NOMO-1 treated with dmso at 0.1 percent for 144 hours (cell line): ENCODE measurements around the gene PACSIN1.

Experiments used
- DNase-seq: peaks from one replicate; lab custom pipeline; 2025; ENCODE audit not compliant: unreplicated experiment; lab: John Stamatoyannopoulos, UW

Gene PACSIN1

DNA sequence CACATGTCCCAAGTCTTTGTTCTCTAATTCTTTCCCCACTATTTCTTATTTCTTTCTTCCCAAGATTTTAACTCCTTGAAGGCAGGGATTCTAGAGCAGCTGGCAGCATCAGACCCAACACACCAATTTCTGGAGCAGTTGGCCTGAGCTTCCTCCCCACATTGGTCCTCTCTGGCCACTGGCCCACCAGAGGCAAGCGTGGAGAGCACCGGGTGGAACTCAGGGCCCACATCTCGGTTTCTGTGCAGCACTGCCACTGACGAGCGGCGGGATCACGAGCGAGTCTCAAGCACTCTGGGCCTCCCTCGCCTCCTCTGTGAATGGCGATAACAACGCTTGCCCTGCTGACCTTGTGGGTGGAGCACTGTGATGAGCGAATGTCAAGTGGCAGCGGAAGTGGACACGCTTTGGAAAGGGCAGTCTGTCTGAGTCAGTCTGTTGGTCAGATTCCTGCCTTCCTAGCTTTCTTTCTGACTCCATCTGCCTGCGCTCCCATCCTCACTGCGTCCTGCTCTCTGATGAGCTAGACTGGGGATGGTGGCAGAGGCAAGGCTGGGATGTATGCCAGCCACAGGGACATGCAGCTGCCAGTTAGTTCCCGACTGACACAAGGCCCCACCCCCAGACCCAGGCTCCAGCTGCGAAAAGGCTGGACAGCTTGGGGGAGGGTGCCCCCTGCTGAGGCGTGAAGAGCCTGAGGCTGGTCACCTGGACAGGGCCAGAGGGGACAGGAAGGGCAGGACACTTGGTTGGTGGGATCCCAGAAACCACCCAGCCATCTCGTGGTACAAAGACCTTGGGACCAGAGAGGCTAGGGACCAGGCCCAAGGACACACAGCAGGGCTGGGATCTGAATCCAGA is 94.7 kb downstream of the PACSIN1 start:
- DNase-seq, result no peak

- DNase-seq, result no peak
These were observed 95.3 kb downstream of the PACSIN1 start for GRCh38 chr6:34561227-34561530.

- DNase-seq, result no peak
These were observed 96.5 kb downstream of the PACSIN1 start for GRCh38 chr6:34562350-34562749.

DNA sequence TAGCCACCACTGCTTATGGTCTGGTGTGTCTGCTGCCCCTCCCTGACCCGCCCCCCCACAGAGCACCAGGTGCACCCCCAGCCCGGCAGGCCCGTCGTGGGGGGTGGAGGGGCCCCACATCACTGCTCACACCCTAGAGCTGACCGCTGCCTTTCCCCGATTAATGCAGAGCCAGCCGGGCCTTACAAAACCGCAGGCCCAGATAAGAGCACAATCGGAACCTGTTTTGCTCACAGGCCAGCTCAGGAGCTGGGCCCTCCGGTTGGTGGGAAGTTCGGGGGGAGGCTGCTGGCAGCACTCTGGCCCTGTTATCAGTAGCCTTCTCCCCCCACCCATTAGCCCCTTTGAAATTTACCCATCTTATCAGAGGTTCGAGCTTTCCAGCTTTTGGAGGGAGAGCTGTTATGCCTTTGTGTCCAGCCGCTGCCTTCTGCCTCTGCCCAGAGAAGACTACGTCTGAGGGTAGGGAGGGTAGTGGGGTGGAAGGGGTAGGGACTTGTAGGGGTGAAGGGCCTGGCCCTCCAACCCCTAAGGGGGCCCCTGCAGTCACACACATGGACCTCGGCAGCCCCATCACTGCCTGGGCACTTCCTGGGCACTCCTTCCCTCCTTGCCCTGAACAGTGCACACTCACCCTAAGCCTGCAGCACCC is 97.1 kb downstream of the PACSIN1 start:
- no peak for DNase-seq

DNA sequence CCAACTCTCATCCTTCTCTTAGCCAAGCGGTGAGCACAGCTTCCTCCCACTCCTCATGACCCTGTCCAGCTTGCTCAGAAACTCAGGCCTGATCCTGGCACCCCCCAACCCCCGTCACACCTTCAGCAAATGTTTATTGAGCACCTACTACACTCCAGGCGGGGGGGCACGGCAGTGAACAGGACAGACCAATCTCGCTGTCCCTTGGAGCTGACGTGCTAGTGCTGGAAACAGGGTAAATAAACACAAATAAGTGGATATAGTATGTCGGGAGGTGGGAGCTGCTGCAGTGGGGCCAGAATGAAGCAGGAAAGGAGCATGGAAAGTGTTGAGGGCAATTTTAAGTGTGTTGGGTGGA is 97.6 kb downstream of the PACSIN1 start:
- DNase-seq, result no peak

- no peak for DNase-seq
These were observed 98.3 kb downstream of the PACSIN1 start for GRCh38 chr6:34564181-34564580.

GRCh38 chr6:34565722-34566137 is 99.9 kb downstream of the PACSIN1 start:
- DNase-seq, result no peak

- DNase-seq, result no peak
These were observed 101.1 kb downstream of the PACSIN1 start for GRCh38 chr6:34566830-34567546.

- no peak for DNase-seq
These were observed 102.7 kb downstream of the PACSIN1 start for GRCh38 chr6:34568341-34569201.

DNA sequence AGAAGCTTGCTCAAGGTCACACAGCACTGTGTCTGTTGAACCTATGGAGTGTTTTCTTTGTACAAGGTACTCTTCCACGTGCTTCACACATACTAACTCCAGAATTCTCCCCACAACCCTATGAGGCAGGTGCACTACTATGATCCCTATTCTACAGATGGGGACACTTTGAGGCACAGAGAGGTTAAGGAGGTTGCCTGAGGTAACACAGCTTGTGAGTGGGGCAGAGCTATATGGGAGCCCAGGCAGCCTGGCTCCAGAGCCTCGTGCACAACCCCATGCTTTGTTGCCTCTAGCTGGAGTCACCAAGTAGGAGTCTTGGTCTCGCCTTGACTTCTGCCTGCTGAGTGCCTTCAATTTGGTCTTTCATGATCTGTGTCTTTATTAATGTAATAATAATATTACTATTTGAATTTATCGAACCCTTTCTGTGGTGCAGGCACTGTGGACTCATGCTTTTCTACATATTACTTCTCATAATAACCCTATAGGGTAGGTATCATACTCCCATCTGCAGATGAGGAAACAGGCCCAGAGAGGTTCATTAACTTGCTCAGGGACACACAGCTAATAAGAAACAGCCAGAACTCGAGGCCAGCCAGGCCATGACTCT is 103.6 kb downstream of the PACSIN1 start:
- no peak for DNase-seq

DNA sequence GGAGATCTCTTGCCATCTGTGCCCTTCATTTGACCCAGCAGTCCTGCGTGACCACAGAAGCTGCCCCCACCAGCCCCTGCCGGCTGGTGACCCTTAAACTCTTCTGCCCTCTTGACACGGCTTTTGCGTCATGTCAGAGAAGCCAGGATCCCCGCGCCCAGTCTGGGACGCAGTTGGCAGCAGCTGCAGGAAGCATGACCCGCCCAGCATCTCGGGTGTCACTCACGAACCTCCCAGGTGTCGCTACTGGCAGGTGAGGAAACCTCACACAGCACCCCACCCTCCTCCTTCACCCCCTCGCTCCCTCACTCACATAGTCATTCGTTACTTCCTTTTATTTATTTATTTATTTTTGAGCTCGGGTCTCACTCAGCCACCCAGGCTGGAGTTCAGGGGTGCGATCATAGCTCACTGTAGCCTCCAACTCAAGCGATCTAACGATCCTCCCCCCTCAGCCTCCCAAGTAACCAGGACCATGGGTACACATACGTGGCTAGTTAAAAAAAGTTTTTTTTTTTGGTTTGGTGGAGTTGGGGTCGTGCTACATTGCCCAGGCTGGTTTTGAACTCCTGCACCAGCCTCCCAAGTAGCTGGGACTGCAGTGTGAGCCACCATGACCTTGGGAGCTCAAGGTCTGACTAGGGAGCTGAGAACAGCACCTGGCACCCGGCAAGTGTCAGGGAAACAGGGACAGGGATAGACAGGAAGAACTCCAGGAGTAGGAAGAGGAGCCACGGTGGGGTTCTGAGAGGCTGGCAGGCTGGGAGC is 104.4 kb downstream of the PACSIN1 start:
- DNase-seq, result no peak

- no peak for DNase-seq
These were observed 105.5 kb downstream of the PACSIN1 start for GRCh38 chr6:34571388-34571787.

DNA sequence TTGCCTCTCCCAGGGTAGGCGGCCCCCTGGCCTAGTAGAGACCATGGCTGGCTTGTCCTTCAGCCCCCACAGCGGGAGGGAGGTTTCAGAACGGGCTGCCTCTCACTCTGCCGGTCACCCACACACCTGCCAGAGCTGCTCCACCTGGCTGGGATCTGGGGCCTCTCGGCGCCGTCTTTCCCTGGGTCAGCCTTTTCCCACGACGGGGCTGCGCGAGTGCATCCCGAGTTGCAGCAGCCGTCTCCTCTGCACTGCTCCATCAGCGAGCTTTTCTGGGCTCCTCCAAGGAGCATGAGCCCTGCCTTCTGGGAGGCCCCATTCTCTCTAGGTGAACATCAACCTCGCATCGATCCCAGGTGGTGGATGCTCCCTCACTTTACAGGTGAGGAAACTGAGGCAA is 106.1 kb downstream of the PACSIN1 start:
- no peak for DNase-seq

- no peak for DNase-seq
These were observed 106.7 kb downstream of the PACSIN1 start for GRCh38 chr6:34572585-34572984.

- DNase-seq, result no peak
These were observed 107.8 kb downstream of the PACSIN1 start for GRCh38 chr6:34573567-34574183.

DNA sequence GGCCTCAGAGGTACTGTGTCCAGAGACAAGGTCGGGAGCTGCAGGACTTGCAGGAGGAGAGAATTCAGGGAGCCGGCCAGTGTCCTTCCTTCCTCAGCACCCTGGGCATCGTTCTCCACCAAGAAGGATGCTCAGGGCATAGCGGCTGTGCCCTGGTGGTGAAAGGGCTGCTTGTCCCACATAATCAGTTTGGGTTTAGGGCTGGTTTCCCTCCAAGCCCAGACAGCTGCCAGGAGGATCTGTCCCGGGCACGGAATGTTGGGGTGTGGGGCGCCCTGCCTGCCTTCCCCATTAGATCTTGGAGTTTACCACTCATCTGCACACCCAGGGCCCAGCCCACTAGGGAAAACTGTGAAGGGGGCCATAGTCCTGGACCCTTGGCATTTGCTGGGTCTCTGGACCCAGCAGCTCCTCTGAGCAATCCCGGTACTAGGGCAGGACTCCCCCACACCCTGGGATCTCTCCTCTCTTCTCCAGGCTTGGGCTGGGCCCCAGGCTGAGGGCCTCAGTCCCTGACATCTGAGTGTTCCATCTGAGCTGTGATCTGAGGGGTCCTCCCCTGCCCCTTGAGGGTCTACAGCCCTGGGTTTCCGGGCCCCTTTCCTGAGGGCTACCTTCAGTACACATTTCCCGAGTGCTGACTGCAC is 108.9 kb downstream of the PACSIN1 start:
- DNase-seq, result no peak

DNA sequence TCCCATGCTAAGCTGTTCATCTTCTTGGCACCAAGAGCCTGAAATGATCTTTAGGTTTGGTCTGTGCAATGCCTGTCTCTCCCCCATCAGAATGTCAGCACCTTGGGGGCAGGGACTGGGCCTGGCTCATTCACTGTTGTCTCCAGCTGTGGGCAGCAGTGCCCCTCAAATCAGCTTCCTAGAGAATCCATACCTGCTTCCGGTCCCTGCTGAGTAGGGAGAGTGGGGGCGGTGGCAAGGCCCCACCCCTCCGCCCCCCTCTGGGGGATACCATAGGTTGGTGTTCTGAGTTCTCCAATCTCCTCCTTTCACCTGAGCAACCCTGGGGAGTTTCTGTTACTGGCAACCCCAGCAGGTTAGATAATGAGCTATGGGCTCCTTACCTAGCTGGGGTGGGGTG is 109.5 kb downstream of the PACSIN1 start:
- DNase-seq, result no peak

GRCh38 chr6:34576286-34576955 is 110.5 kb downstream of the PACSIN1 start:
- DNase-seq, result no peak
